ENCODE data around the gene TSHB.

TSHB gene

DNA sequence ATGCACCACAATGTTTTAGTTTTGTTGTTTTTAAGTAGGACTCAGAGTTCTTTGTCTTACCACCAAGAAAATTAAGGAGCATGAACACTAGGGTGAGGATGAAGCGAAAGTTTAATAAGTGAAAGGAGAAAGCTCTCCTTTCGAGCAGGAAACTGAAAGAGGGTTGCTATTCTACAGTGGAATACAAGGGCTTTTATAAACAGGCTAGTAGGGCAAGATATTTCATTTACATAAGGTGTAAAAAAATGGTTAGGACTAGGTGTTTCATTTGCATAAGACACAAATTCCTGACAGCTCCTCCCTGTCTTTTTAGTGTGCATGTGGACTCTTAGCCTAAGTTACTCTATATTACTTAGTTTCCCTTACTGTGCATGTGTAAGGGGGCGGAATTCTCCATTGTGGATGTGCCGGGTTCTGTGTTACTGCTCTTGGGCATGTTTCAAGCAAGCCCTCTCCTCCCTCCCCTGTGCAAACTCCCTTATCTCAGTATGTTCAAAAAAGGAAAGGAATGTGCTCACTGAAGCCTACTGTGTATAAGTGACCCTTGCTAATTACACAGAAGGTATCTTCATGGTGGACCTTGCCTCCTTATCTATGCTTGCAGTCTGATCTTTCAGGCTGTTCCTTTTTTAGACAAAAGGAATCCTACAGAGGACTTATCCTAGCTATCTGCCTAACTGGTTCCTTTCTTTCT lies 7.3 kb downstream of the TSHB start:
- no peak overlapping the region for H3K4me3 ChIP-seq (replicated peaks in 1 of 2; ENCODE audit: low read depth in 2 of 2, low read length in 2 of 2)
- TF ChIP-seq, protein P1, sequence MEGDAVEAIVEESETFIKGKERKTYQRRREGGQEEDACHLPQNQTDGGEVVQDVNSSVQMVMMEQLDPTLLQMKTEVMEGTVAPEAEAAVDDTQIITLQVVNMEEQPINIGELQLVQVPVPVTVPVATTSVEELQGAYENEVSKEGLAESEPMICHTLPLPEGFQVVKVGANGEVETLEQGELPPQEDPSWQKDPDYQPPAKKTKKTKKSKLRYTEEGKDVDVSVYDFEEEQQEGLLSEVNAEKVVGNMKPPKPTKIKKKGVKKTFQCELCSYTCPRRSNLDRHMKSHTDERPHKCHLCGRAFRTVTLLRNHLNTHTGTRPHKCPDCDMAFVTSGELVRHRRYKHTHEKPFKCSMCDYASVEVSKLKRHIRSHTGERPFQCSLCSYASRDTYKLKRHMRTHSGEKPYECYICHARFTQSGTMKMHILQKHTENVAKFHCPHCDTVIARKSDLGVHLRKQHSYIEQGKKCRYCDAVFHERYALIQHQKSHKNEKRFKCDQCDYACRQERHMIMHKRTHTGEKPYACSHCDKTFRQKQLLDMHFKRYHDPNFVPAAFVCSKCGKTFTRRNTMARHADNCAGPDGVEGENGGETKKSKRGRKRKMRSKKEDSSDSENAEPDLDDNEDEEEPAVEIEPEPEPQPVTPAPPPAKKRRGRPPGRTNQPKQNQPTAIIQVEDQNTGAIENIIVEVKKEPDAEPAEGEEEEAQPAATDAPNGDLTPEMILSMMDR (IDR thresholded peaks at IDR 0.05; ENCODE audit: low read depth, low read length), result no peak

DNA sequence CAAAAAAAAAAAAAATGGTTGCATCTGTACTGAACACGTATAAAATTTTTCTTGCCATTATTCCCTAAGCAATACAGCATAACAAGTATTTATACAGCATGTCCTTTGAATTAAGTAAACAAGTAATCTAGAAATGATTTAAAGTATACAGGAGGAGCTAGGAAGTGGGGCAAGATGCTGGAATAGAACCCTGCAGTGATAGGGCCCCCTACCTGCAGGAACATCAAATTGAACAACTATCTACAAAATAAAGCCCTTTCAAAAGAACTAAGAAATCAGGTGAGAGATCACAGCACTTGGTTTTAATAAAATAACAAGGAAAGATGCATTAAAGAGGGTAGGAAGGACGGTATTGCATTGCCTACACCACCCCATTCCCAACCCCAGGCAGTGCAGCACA lies 10.9 kb downstream of the TSHB start:
- TF ChIP-seq, protein P1 (IDR thresholded peaks at IDR 0.05; ENCODE audit: low read depth, low read length), result no peak
- no peak overlapping the region for H3K4me3 ChIP-seq (replicated peaks in 1 of 2; ENCODE audit: low read depth in 2 of 2, low read length in 2 of 2)
- DNase-seq (ENCODE audit: low read depth in 2 of 2), result no peak

More for the DNA sequence above, 7.3 kb downstream of the TSHB start:
- DNase-seq (ENCODE audit: low read depth in 2 of 2), result no peak

DNA sequence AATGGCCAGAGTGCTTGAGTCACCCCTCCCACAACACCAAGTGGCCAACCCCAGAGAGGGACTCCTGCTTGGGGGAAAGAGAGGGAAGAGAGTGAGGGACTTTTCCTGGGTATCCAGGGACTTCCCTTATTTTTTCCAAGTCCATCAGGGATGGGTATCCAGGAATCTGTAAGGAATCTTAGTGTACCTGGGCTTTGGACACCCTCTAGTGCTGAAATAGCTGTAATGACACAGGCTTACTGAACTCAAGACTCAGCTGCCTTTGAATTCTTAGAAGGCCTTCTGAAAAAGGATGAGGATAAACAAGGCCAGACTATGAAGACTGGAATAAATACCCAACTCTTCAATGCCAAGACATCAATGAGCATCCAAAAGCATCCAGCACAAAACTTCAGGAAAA lies 12.0 kb downstream of the TSHB start:
- peak; percentile 7 to 32 for DNase-seq (ENCODE audit: low read depth in 2 of 2)
- TF ChIP-seq, protein P1 (IDR thresholded peaks at IDR 0.05; ENCODE audit: low read depth, low read length), result peak; percentile 31
- no peak overlapping the region for H3K4me3 ChIP-seq (replicated peaks in 1 of 2; ENCODE audit: low read depth in 2 of 2, low read length in 2 of 2)

DNA sequence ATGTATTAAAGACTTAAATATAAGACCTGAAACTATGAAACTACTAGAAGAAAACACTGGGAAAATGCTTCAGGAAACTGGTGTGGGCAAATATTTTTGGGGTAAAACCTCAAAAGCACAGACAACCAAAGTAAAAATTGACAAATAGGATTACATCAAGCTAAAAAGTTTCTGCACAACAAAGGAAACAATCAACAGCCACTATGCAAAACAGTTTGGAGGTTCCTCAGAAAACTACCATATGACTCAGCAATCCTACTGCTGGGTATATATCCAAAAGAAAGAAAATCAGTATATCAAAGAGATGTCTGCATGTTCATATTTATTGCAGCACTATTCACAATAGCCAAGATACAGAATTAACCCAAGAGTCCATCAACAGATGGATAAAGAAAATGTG lies 17.1 kb downstream of the TSHB start:
- H3K4me3 ChIP-seq (replicated peaks in 1 of 2; ENCODE audit: low read depth in 2 of 2, low read length in 2 of 2), result no peak overlapping the region
- DNase-seq (ENCODE audit: low read depth in 2 of 2), result no peak
- TF ChIP-seq, protein P1 (IDR thresholded peaks at IDR 0.05; ENCODE audit: low read depth, low read length), result no peak

DNA sequence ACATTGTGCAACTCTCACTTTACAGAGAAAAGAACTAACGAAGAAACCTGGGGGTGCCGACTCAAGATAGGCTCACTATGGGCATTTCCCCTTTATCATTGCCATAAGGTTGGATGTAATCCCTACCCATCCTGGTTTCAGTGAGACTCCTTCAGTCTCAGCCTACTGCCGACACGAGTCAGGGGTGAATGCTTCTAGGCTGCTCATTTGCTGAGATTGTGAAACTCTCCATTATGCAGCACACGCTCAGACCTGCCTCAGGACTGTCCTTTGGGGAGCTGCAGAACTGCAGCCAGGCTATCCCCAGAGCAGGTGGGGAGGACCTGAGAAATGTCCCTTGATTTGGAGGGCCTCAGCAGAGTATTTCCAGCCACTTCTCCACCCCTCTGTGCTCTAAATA lies 22.2 kb downstream of the TSHB start:
- H3K4me3 ChIP-seq (replicated peaks in 1 of 2; ENCODE audit: low read depth in 2 of 2, low read length in 2 of 2), result no peak overlapping the region
- TF ChIP-seq, protein P1 (IDR thresholded peaks at IDR 0.05; ENCODE audit: low read depth, low read length), result no peak
- no peak for DNase-seq (ENCODE audit: low read depth in 2 of 2)

DNA sequence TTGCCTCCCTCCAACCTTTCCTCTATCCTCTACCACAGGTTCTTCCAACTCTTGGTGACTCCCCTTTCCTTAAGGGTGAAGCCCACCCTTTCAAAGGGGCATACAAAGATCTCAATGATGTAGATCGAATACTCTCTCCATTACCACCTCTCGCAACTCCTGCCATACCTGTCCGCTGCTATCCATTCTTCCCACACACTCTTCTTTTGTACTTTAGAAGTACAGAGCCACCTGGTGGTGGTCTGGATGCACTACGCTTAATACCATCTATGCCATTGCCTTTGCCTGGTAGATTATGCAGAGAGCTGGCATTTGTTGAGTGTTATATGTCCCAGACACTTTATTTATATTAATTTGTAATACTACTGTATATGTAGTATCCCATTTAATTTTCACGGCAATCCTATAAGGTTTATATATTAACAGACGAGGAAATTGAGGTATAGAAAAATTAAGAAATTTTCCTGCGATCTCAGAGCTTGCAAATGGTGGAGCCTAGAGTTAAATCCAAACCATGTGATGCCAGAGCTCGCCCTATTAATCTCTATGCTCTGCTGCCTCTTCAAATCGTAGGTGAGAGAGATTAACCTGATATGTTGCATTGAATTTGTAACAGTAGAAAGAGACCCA lies 22.9 kb downstream of the TSHB start:
- TF ChIP-seq, protein P1 (IDR thresholded peaks at IDR 0.05; ENCODE audit: low read depth, low read length), result peak; percentile 85
- DNase-seq (ENCODE audit: low read depth in 2 of 2), result peak; percentile 56 to 59
- no peak overlapping the region for H3K4me3 ChIP-seq (replicated peaks in 1 of 2; ENCODE audit: low read depth in 2 of 2, low read length in 2 of 2)

Measured in cardiac fibroblast (primary cell).